ENCODE data around the gene COG3. TPM values are rescaled to one million over a fixed set of nuclear protein-coding genes. Genes with fewer than 3 reads are reported as not detected.

COG3 gene
- total and polyA plus RNA-seq, 2 donors from 2014 or later = 18.0 to 26.0 TPM

DNA sequence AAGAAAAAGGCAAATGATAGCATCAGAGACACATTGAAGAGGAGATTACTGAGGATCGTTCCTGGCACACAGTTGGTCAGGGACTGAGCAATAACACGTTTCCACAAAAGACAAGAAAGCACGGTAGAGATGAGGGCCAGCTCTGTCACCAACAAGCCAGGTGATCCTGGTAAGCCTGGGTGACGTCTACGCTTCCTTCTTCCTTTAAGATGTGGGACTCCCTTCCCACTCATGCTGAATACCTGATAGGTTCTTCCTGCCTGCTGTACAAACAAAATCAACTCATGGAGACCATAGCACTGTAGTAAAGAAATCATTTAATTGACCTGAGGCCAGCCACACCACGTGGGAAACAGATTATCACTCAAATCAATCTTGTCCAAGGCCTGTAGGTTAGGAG, 19.7 kb upstream of the COG3 start:
- H3K9me3 ChIP-seq (ENCODE audit: control insufficient read depth in 2 of 3, insufficient read depth in 1 of 3, low read length in 3 of 3) = no peaks in the 10 kb centered on the region
- no peak overlapping the region for H3K4me3 ChIP-seq (ENCODE audit: low read length in 3 of 3)
- H3K4me1 ChIP-seq (ENCODE audit: control insufficient read depth in 2 of 3, insufficient read depth in 2 of 3, low read depth in 1 of 3, low read length in 3 of 3) = peaks cover 0 to 5% (median 4%) of the 10 kb centered on the region in 3 donors
- no peak overlapping the region for H3K9ac ChIP-seq (ENCODE audit: low read length in 3 of 3)
- no peak for FAIRE-seq
- intact Hi-C loops (cut with DNase I) = no loop called here
- no peaks in the 10 kb centered on the region for H3K36me3 ChIP-seq (ENCODE audit: control insufficient read depth in 2 of 3, insufficient read depth in 3 of 3, low read length in 3 of 3)
- H3K27me3 ChIP-seq (ENCODE audit: control insufficient read depth, insufficient read depth, low read length) = no peaks in the 10 kb centered on the region
- DNase-seq = no peak
- H3K27ac ChIP-seq (ENCODE audit: low read depth in 2 of 2, low read length in 2 of 2) = no peak overlapping the region
- TF ChIP-seq, protein P1, sequence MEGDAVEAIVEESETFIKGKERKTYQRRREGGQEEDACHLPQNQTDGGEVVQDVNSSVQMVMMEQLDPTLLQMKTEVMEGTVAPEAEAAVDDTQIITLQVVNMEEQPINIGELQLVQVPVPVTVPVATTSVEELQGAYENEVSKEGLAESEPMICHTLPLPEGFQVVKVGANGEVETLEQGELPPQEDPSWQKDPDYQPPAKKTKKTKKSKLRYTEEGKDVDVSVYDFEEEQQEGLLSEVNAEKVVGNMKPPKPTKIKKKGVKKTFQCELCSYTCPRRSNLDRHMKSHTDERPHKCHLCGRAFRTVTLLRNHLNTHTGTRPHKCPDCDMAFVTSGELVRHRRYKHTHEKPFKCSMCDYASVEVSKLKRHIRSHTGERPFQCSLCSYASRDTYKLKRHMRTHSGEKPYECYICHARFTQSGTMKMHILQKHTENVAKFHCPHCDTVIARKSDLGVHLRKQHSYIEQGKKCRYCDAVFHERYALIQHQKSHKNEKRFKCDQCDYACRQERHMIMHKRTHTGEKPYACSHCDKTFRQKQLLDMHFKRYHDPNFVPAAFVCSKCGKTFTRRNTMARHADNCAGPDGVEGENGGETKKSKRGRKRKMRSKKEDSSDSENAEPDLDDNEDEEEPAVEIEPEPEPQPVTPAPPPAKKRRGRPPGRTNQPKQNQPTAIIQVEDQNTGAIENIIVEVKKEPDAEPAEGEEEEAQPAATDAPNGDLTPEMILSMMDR (IDR thresholded peaks at IDR 0.05; ENCODE audit: borderline replicate concordance, extremely low read depth, insufficient read depth) = no peak

DNA sequence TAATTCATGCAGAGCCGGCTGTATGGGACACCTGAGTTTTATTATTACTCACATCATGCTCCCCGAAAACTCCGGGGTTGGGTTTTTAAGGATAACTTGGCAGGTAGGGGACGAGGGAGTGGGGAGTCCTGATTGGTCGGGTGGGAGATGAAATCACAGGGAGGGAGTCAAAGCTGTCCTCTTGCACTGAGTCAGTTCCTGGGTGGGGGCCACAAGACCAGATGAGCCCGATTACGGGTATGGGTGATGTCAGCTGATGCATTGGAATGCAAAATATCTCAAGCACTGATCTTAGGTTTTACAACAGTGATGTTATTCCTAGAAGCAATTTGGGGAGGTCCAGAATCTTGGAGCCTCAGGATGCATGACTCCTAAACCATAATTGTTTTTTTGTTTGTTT, 18.6 kb upstream of the COG3 start:
- H3K4me1 ChIP-seq (ENCODE audit: control insufficient read depth in 2 of 3, insufficient read depth in 2 of 3, low read depth in 1 of 3, low read length in 3 of 3) = peaks cover 0 to 4% (median 0%) of the 10 kb centered on the region in 3 donors
- no peaks in the 10 kb centered on the region for H3K27me3 ChIP-seq (ENCODE audit: control insufficient read depth, insufficient read depth, low read length)
- no peak for FAIRE-seq
- no peaks in the 10 kb centered on the region for H3K9me3 ChIP-seq (ENCODE audit: control insufficient read depth in 2 of 3, insufficient read depth in 1 of 3, low read length in 3 of 3)
- intact Hi-C loops (cut with DNase I) = no loop called here
- DNase-seq = no peak
- no peak overlapping the region for H3K27ac ChIP-seq (ENCODE audit: low read depth in 2 of 2, low read length in 2 of 2)
- TF ChIP-seq, protein P1 (IDR thresholded peaks at IDR 0.05; ENCODE audit: borderline replicate concordance, extremely low read depth, insufficient read depth) = no peak
- no peak overlapping the region for H3K9ac ChIP-seq (ENCODE audit: low read length in 3 of 3)
- H3K36me3 ChIP-seq (ENCODE audit: control insufficient read depth in 2 of 3, insufficient read depth in 3 of 3, low read length in 3 of 3) = no peaks in the 10 kb centered on the region
- H3K4me3 ChIP-seq (ENCODE audit: low read length in 3 of 3) = no peak overlapping the region

DNA sequence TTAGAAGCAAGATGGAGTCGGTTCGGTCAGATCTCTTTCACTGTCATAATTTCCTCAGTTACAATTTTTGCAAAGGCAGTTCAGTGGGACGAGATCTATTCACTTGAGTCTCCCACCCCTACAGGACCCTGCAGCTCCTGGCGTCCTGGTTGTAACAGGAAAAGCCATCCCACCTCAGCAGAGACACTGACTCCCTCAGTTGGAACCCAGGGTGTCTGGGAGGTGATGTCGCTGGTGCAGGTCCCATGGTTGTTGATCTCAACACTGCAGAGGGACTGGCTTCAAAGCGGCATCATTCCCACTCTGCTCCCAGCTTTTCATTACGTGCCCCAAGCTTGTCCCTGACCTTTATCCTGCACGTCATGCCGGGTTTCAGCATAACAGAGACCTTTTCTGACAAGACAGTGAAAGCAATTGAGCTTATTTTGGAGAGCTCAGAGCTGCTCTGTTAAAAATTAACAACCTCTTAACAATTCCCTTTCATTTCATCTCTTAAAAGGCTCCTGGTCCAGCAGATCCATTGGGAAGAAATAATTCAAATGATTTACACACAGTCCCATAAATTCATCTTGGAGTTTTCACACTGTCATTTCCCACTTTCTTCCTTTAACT, 17.6 kb upstream of the COG3 start:
- Histone ChIP-seq H3K27me3 (ENCODE audit: control insufficient read depth, insufficient read depth, low read length) (no peaks in the 10 kb centered on the region), H3K9ac (ENCODE audit: low read length in 3 of 3) (no peak overlapping the region), H3K9me3 (ENCODE audit: control insufficient read depth in 2 of 3, insufficient read depth in 1 of 3, low read length in 3 of 3) (no peaks in the 10 kb centered on the region), H3K27ac (ENCODE audit: low read depth in 2 of 2, low read length in 2 of 2) (peak overlapping the region in 1 of 2 donors; percentile 13), H3K4me1 (ENCODE audit: control insufficient read depth in 2 of 3, insufficient read depth in 2 of 3, low read depth in 1 of 3, low read length in 3 of 3) (peaks cover 0 to 4% (median 0%) of the 10 kb centered on the region in 3 donors), H3K36me3 (ENCODE audit: control insufficient read depth in 2 of 3, insufficient read depth in 3 of 3, low read length in 3 of 3) (no peaks in the 10 kb centered on the region), H3K4me3 (ENCODE audit: low read length in 3 of 3) (no peak overlapping the region)
- FAIRE-seq (no peak), DNase-seq (no peak)
- intact Hi-C loops (cut with DNase I) = no loop called here
- TF ChIP-seq, protein P1 (IDR thresholded peaks at IDR 0.05; ENCODE audit: borderline replicate concordance, extremely low read depth, insufficient read depth) = no peak
